Measurements from ENCODE around the gene FBXL14.

GRCh38 chr12:1534748-1535147 is 59.6 kb downstream of the FBXL14 start:
- TF ChIP-seq NFIC (IDR thresholded peaks at IDR 0.05; ENCODE audit: low read length): no peak
- no peak for TF ChIP-seq RBAK (CRISPR knock-in tag; IDR thresholded peaks at IDR 0.05)

Measured in HepG2 (cell line).